ENCODE results near the gene RFX4. TPM values are rescaled to one million over a fixed set of nuclear protein-coding genes. Genes with fewer than 3 reads are reported as not detected.

The RFX4 gene
- total RNA-seq, 1 donor from 2014 or later = not detected

DNA sequence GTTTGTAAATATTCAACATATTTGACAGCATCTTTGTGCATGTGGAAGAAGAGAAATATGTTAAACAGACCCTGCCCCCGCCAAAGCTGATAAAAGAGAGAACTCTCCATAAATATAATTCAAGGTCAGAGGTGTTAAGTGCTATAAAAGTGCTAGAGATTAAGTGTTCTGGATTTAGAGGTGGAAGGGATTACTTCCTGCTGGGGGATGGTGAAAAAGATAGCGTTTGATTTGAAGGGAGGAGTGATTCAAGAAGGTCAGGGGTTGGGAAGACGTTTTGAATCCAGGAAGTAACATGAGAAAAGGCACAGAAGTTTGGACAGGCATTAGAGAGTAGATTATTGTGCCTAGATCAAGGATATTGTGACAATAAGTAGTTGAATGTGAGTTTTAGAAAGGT is 221.9 kb downstream of the RFX4 start:
- DNase-seq (ENCODE audit: low read depth) = no peak

Other genes with a start within 250 kb of the RFX4 start
- 10.9 and 17.3 TPM in 2 replicates for gene POLR3B, start 225.3 kb upstream of the RFX4 start, total RNA-seq
- 14.4 and 46.3 TPM in 2 replicates for gene RIC8B, start 191.7 kb downstream of the RFX4 start, total RNA-seq